ENCODE results near the gene IDS.
"Not testable (repeated sequence)": the region's sequence is repeated elsewhere in the genome, so short reads cannot be mapped to it uniquely, and the experiment has no call there.

DNA sequence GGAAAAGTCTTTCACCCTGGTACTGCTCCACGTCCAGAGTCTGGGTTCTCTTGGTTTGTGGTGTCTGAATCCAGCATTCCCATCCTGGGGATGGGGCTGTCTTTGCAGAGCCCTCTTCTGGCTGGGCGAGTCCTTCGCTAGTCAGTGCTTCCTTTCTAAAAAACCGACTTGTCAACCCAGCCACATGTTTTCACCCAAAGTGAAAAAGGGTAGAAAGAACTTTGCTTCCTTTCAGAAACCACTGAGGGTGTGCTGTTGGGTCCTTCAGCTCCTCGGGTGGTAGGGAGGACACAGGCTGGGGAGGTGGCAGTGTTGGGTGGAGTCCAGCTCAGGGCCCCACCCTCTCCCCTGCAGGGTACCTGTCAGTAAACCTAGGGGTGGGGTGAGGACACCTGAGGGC lies 20.8 kb upstream of the IDS start:
- not testable (repeated sequence) for TF ChIP-seq POLR2AphosphoS5 (IDR thresholded peaks at IDR 0.05; ENCODE audit: low read depth, low read length); SIN3A (IDR thresholded peaks at IDR 0.05; ENCODE audit: borderline replicate concordance, insufficient read depth, low read depth, low read length); REST (IDR thresholded peaks at IDR 0.05; ENCODE audit: insufficient read depth in 1 of 2, low read depth in 2 of 2, low read length in 1 of 2)
- TF ChIP-seq, protein P1, sequence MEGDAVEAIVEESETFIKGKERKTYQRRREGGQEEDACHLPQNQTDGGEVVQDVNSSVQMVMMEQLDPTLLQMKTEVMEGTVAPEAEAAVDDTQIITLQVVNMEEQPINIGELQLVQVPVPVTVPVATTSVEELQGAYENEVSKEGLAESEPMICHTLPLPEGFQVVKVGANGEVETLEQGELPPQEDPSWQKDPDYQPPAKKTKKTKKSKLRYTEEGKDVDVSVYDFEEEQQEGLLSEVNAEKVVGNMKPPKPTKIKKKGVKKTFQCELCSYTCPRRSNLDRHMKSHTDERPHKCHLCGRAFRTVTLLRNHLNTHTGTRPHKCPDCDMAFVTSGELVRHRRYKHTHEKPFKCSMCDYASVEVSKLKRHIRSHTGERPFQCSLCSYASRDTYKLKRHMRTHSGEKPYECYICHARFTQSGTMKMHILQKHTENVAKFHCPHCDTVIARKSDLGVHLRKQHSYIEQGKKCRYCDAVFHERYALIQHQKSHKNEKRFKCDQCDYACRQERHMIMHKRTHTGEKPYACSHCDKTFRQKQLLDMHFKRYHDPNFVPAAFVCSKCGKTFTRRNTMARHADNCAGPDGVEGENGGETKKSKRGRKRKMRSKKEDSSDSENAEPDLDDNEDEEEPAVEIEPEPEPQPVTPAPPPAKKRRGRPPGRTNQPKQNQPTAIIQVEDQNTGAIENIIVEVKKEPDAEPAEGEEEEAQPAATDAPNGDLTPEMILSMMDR (IDR thresholded peaks at IDR 0.05), result not testable (repeated sequence)

Data from Panc1 (cell line).